IMR-90 (cell line): Measurements from ENCODE around the gene OR7A5. TPM values are rescaled to one million over a fixed set of nuclear protein-coding genes. Genes with fewer than 3 reads are reported as not detected.
"Not testable (repeated sequence)": the region's sequence is repeated elsewhere in the genome, so short reads cannot be mapped to it uniquely, and the experiment has no call there.

Experiments used
- ATAC-seq: fragments of 200-7000 bp; cut with Tn5 transposase; 2 replicates; pipeline ENCODE4 v1.9.1; 2020; ENCODE audit warnings: low read depth, mild to moderate bottlenecking, moderate library complexity
- BruUV-seq: library from RNA; stranded (reverse); fragments of 400-500 nt; replicated peaks from 2 replicates; lab custom pipeline; 2021; lab: Mats Ljungman, UMichigan
- CTCF ChIA-PET: fragments of 300-600 bp; formaldehyde crosslinking; extraction: SDS; loops from one replicate; lab custom pipeline; 2021; ENCODE audit warnings: antibody characterized with exemption; lab: Yijun Ruan, JAX
- POLR2A ChIA-PET: fragments of 300-600 bp; sonication (Branson Sonifier 250); formaldehyde crosslinking; loops from one replicate; lab custom pipeline; 2022; ENCODE audit warnings: antibody characterized with exemption; ENCODE audit not compliant: unreplicated experiment; lab: Charles Lee
- DNase-seq: peaks from one replicate; pipeline ENCODE4 v3.0.0; 2013
- H2AFZ ChIP-seq: replicated peaks from 2 replicates; pipeline ENCODE3; 2013; ENCODE audit warnings: low read length, mild to moderate bottlenecking; ENCODE audit not compliant: poor library complexity
- H2AK5ac ChIP-seq: 2 replicates; pipeline ENCODE4 v1.6.1; 2013; ENCODE audit warnings: low read depth, low read length, inconsistent platforms
- H2AK9ac ChIP-seq: replicated peaks from 2 replicates; pipeline ENCODE3; 2013; ENCODE audit warnings: mild to moderate bottlenecking, low read depth, low read length, moderate library complexity; ENCODE audit not compliant: poor library complexity
- H2BK120ac ChIP-seq: 2 replicates; pipeline ENCODE4 v1.6.1; 2013; ENCODE audit warnings: low read depth, low read length, inconsistent platforms
- H2BK15ac ChIP-seq: 3 replicates; pipeline ENCODE4 v1.6.1; 2013; ENCODE audit warnings: low read depth, low read length, inconsistent platforms
- H2BK20ac ChIP-seq: 2 replicates; pipeline ENCODE4 v1.6.1; 2013; ENCODE audit warnings: low read depth, mild to moderate bottlenecking, inconsistent platforms, low read length, moderate library complexity
- H2BK5ac ChIP-seq: 2 replicates; pipeline ENCODE4 v1.6.1; 2013; ENCODE audit warnings: mild to moderate bottlenecking, low read depth, low read length, inconsistent platforms; ENCODE audit not compliant: poor library complexity, severe bottlenecking
- H3K14ac ChIP-seq: replicated peaks from 2 replicates; pipeline ENCODE4 v1.6.1; 2013; ENCODE audit warnings: low read depth, low read length, inconsistent platforms
- H3K18ac ChIP-seq: 2 replicates; pipeline ENCODE4 v1.6.1; 2013; ENCODE audit warnings: low read depth, low read length, control low read depth
- H3K23ac ChIP-seq: 2 replicates; pipeline ENCODE4 v1.6.1; 2013; ENCODE audit warnings: low read depth, low read length, inconsistent platforms
- H3K27ac ChIP-seq: 2 replicates; pipeline ENCODE4 v1.5.1; 2013; ENCODE audit warnings: mild to moderate bottlenecking, control low read depth, low read length; ENCODE audit not compliant: insufficient read depth
- H3K27me3 ChIP-seq: 2 replicates; pipeline ENCODE4 v1.6.1; 2013; ENCODE audit warnings: low read length; ENCODE audit not compliant: control insufficient read depth, insufficient read depth
- H3K36me3 ChIP-seq: 2 replicates; pipeline ENCODE4 v1.6.1; 2013; ENCODE audit warnings: low read length, mixed read lengths; ENCODE audit not compliant: control insufficient read depth, insufficient read depth
- H3K4ac ChIP-seq: 2 replicates; pipeline ENCODE4 v1.6.1; 2013; ENCODE audit warnings: low read depth, low read length, inconsistent platforms
- H3K4me1 ChIP-seq: 2 replicates; pipeline ENCODE4 v1.6.1; 2013; ENCODE audit warnings: low read length, mixed read lengths; ENCODE audit not compliant: control insufficient read depth, insufficient read depth
- H3K4me2 ChIP-seq: 2 replicates; pipeline ENCODE4 v1.6.1; 2013; ENCODE audit warnings: low read depth, mild to moderate bottlenecking, control low read depth, low read length, moderate library complexity
- H3K4me3 ChIP-seq: 2 replicates; pipeline ENCODE4 v1.5.1; 2013; ENCODE audit warnings: low read depth, mild to moderate bottlenecking, control low read depth, low read length, moderate library complexity; ENCODE audit not compliant: insufficient read depth
- H3K56ac ChIP-seq: 2 replicates; pipeline ENCODE4 v1.6.1; 2013; ENCODE audit warnings: low read length, inconsistent platforms; ENCODE audit not compliant: insufficient read depth; ENCODE audit errors: extremely low read depth
- H3K79me1 ChIP-seq, 2 experiments: 2 replicates each; pipeline ENCODE4 v1.6.1; 2013; ENCODE audit warnings: low read length in 2 of 2, inconsistent platforms in 1 of 2, low read depth in 1 of 2
- H3K9ac ChIP-seq: 2 replicates; pipeline ENCODE4 v1.6.1; 2013; ENCODE audit warnings: low read depth, low read length, control low read depth
- H3K9me1 ChIP-seq: 2 replicates; pipeline ENCODE4 v1.6.1; 2013; ENCODE audit warnings: low read length, inconsistent platforms; ENCODE audit not compliant: insufficient read depth
- H3K9me3 ChIP-seq: 2 replicates; pipeline ENCODE4 v1.6.1; 2013; ENCODE audit warnings: low read length; ENCODE audit not compliant: control insufficient read depth, insufficient read depth
- H4K20me1 ChIP-seq: 2 replicates; pipeline ENCODE4 v1.6.1; 2013; ENCODE audit warnings: low read length, inconsistent platforms; ENCODE audit not compliant: insufficient read depth
- H4K5ac ChIP-seq: 2 replicates; pipeline ENCODE4 v1.6.1; 2013; ENCODE audit warnings: mild to moderate bottlenecking, low read depth, low read length, control low read depth
- H4K8ac ChIP-seq, 2 experiments: 2 replicates each; pipeline ENCODE4 v1.6.1; 2013; ENCODE audit warnings: low read depth in 2 of 2, low read length in 2 of 2, control low read depth in 1 of 2, inconsistent platforms in 1 of 2
- H4K91ac ChIP-seq: 2 replicates; pipeline ENCODE4 v1.6.1; 2013; ENCODE audit warnings: low read depth, low read length, inconsistent platforms; ENCODE audit not compliant: insufficient read depth
- BHLHE40 ChIP-seq: fragments of 150-350 bp; IDR thresholded peaks from 2 replicates; pipeline ENCODE4 v1.6.1; 2016; ENCODE audit warnings: mild to moderate bottlenecking, low read depth, low read length
- CEBPB ChIP-seq: IDR thresholded peaks from 2 replicates; pipeline ENCODE4 v1.6.1; 2012; ENCODE audit warnings: low read depth, low read length, improper control_type of control experiment
- MAFK ChIP-seq: IDR thresholded peaks from 2 replicates; pipeline ENCODE4 v1.6.1; 2012; ENCODE audit warnings: low read depth, low read length, improper control_type of control experiment
- RAD21 ChIP-seq: IDR thresholded peaks from 2 replicates; pipeline ENCODE4 v1.6.1; 2012; ENCODE audit warnings: low read length, improper control_type of control experiment
- RCOR1 ChIP-seq: IDR thresholded peaks from 2 replicates; pipeline ENCODE4 v1.6.1; 2012; ENCODE audit warnings: mild to moderate bottlenecking, low read length, improper control_type of control experiment; ENCODE audit not compliant: insufficient replicate concordance
- RFX5 ChIP-seq: IDR thresholded peaks from 2 replicates; pipeline ENCODE4 v1.8.0; 2012; ENCODE audit warnings: low read depth, mild to moderate bottlenecking, low read length, moderate library complexity
- USF2 ChIP-seq: fragments of 150-350 bp; IDR thresholded peaks from 2 replicates; pipeline ENCODE4 v1.6.1; 2017; ENCODE audit warnings: mild to moderate bottlenecking, antibody characterized with exemption, low read length, low read depth
- WGBS, 2 experiments: methylation state at CpG; one replicate each; pipeline versions ENCODE4 v1.1.5 to v1.1.7; 2013; ENCODE audit warnings: missing lambda C conversion rate in 2 of 2; ENCODE audit not compliant: insufficient read length in 1 of 2; ENCODE audit errors: extremely low coverage in 2 of 2; 5-methylcytosine and 5-hydroxymethylcytosine counted together
- dilution Hi-C: fragments of 300-500 bp; cut with HindIII; formaldehyde crosslinking; loops from one replicate; pipeline ENCODE4 v1.14.3; 2018; ENCODE audit warnings: low sequenced_read_pairs; ENCODE audit not compliant: unreplicated experiment
- in situ Hi-C: fragments of 300-500 bp; cut with MboI; formaldehyde crosslinking; loops from 3 replicates; pipeline ENCODE4 v1.14.3; 2019; ENCODE audit warnings: low sequenced_read_pairs, inconsistent platforms, mixed read lengths
- intact Hi-C: fragments of 100-400 bp; cut with micrococcal nuclease; formaldehyde crosslinking; loops from 2 replicates; pipeline ENCODE4 v1.10.0; 2022
- polyA plus RNA-seq, 3 experiments: library from polyadenylated mRNA; depleted of rRNA; stranded (reverse); fragments of >200 nt; gene quantifications; 2 replicates each; pipeline ENCODE4 v1.2.3, GENCODE V29; 2012; ENCODE audit warnings: low replicate concordance in 1 of 3
- total RNA-seq: library from RNA; depleted of rRNA; stranded (reverse); fragments of >200 nt; gene quantifications from 2 replicates; pipeline ENCODE4 v1.2.3, GENCODE V29; 2012

Gene OR7A5
- total and polyA plus RNA-seq, 2 of the 4 experiments (the other 2 are of a cell fraction) = not detected

GRCh38 chr19:14795078-14795721, 39.8 kb downstream of the OR7A5 start:
- no peak for ATAC-seq
- no peaks in the 10 kb centered on the region for H3K27me3 ChIP-seq
- H4K91ac ChIP-seq = no peak overlapping the region
- H2BK20ac ChIP-seq = no peak overlapping the region
- 0 out of 2 replicates have a peak, but pooled peaks cover 2% of the 10 kb centered on the region for H3K9me3 ChIP-seq
- no peak overlapping the region for H2BK5ac ChIP-seq
- H3K4me1 ChIP-seq = no peaks in the 10 kb centered on the region
- H3K9ac ChIP-seq = no peak overlapping the region
- H4K5ac ChIP-seq = no peak overlapping the region
- dilution Hi-C loops = no loop called here
- H3K27ac ChIP-seq = no peak overlapping the region
- H2BK120ac ChIP-seq = no peak overlapping the region
- H3K18ac ChIP-seq = no peak overlapping the region
- no peak overlapping the region for H3K4me3 ChIP-seq
- POLR2A ChIA-PET = no interaction called here
- H3K14ac ChIP-seq = no peak overlapping the region
- no peak overlapping the region for H2BK15ac ChIP-seq
- H2AK9ac ChIP-seq = no peak overlapping the region
- BruUV-seq = no TSS peak
- H3K36me3 ChIP-seq = no peaks in the 10 kb centered on the region
- H3K4ac ChIP-seq = no peak overlapping the region
- no peak overlapping the region for H2AK5ac ChIP-seq
- intact Hi-C loops = no loop called here
- CTCF ChIA-PET = interaction anchor here (0.6 kb wide), 1 partner anchor 364 kb away, joined by 5 read pairs; no protein-coding TSS in a partner anchor
- H3K79me1 ChIP-seq = no peaks in the 10 kb centered on the region
- in situ Hi-C loops = no loop called here
- H4K20me1 ChIP-seq = no peaks in the 10 kb centered on the region
- H4K8ac ChIP-seq = no peak overlapping the region
- no peak overlapping the region for H3K23ac ChIP-seq
- WGBS, 2 experiments = no CpG with 5 or more reads among the region's 5 CpGs
- no peaks in the 10 kb centered on the region for H3K9me1 ChIP-seq
- DNase-seq = no peak
- no peak overlapping the region for H2AFZ ChIP-seq
- TF ChIP-seq MAFK (peak; percentile 7; the same call in 1 of the 2 replicates), RFX5 (no peak), CEBPB (no peak), USF2 (no peak), RCOR1 (no peak), RAD21 (no peak), BHLHE40 (no peak)
- no peak overlapping the region for H3K4me2 ChIP-seq
- no peak overlapping the region for H3K56ac ChIP-seq

GRCh38 chr19:14792250-14792649, 42.7 kb downstream of the OR7A5 start:
- H3K4me2 ChIP-seq, H4K91ac ChIP-seq, in situ Hi-C loops, H3K14ac ChIP-seq, H2AK9ac ChIP-seq, H2BK20ac ChIP-seq, H2AK5ac ChIP-seq, H2BK5ac ChIP-seq, DNase-seq, H3K4me1 ChIP-seq, H4K5ac ChIP-seq, BruUV-seq, H3K4me3 ChIP-seq, H3K27ac ChIP-seq, H3K56ac ChIP-seq, POLR2A ChIA-PET, H2AFZ ChIP-seq, ATAC-seq, H3K79me1 ChIP-seq, H4K20me1 ChIP-seq, H3K9ac ChIP-seq, H3K27me3 ChIP-seq, dilution Hi-C loops, H3K18ac ChIP-seq, H3K9me3 ChIP-seq, intact Hi-C loops, H3K23ac ChIP-seq, H3K4ac ChIP-seq, H3K36me3 ChIP-seq, CTCF ChIA-PET, H4K8ac ChIP-seq, H3K9me1 ChIP-seq, H2BK15ac ChIP-seq, H2BK120ac ChIP-seq: not testable (repeated sequence)
- WGBS, 2 experiments = no CpG with 5 or more reads among the region's 6 CpGs
